ENCODE measurements around the gene AHDC1. TPM values are rescaled to one million over a fixed set of nuclear protein-coding genes. Genes with fewer than 3 reads are reported as not detected.

The AHDC1 gene
- total and polyA plus RNA-seq, 2 of the 13 experiments (the other 11 are each of a cell fraction or from before 2014, with no cell fraction given) = 1.0 to 2.7 TPM

DNA sequence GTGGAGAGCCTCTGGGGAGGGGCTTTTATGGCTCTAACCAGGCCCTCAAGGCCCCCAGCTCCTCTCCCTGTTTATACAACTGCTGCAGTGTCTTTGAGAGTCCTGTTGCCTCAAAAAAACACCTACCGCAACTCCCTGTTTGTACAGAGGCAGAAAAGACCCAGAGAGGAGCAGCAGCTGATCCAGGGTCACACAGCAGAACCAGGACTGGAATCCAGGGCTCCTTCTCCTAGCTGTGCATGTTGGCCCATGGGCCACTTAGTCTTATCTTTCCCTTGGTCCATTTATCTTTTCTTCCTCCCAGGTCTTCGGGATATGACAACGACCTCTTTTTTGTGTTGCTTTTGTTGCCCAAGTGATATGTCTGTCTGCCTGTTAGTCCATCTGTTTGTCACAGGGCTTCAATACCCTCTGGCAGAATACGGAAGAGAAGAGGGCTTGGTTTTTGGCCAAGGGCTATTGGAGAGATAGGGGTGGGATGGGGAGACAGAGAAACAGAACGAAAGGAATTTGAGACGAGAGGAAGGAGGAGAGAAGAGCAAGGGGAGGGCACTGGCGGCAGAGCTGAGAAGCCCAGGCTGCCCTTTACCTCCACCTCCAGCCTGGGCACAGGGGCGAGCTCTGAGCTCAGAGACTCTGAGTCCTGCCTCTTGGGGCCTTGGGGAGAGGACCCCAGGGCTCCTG lies 80.5 kb downstream of the AHDC1 start (continued):
- TF ChIP-seq TOPORS (CRISPR knock-in tag; IDR thresholded peaks at IDR 0.05) (0 out of 2 replicates have a peak, but pooled peaks have one; percentile 1), NFYB (CRISPR knock-in tag; IDR thresholded peaks at IDR 0.05) (no peak), ZNF678 (CRISPR knock-in tag; IDR thresholded peaks at IDR 0.05) (no peak), TBL1XR1 (IDR thresholded peaks at IDR 0.05; ENCODE audit: borderline replicate concordance, low read length, partially characterized antibody) (no peak), RXRB (CRISPR knock-in tag; IDR thresholded peaks at IDR 0.05; ENCODE audit: borderline replicate concordance) (peak; percentile 5; the same call in 1 of the 2 replicates), ZNF274 (CRISPR knock-in tag; IDR thresholded peaks at IDR 0.05) (no peak), ZNF672 (CRISPR knock-in tag; IDR thresholded peaks at IDR 0.05) (no peak), KDM5A (IDR thresholded peaks at IDR 0.05; ENCODE audit: borderline replicate concordance, low read length) (no peak), ZNF30 (CRISPR knock-in tag; IDR thresholded peaks at IDR 0.05) (no peak), NR2F6 (IDR thresholded peaks at IDR 0.05) (no peak), NR2F6 (CRISPR knock-in tag; IDR thresholded peaks at IDR 0.05) (no peak), ZMYM3 (CRISPR knock-in tag; IDR thresholded peaks at IDR 0.05) (peak; percentile 81; the same call in 1 of the 2 replicates), YEATS2 (CRISPR knock-in tag; IDR thresholded peaks at IDR 0.05; ENCODE audit: borderline replicate concordance) (0 out of 2 replicates have a peak, but pooled peaks have one; percentile 24), FOSL2 (CRISPR knock-in tag; IDR thresholded peaks at IDR 0.05) (no peak), ZNF235 (CRISPR knock-in tag; IDR thresholded peaks at IDR 0.05; ENCODE audit: borderline replicate concordance) (no peak), RCOR2 (CRISPR knock-in tag; IDR thresholded peaks at IDR 0.05) (peak; percentile 61; the same call in 1 of the 2 replicates)
- TF ChIP-seq, protein P1, sequence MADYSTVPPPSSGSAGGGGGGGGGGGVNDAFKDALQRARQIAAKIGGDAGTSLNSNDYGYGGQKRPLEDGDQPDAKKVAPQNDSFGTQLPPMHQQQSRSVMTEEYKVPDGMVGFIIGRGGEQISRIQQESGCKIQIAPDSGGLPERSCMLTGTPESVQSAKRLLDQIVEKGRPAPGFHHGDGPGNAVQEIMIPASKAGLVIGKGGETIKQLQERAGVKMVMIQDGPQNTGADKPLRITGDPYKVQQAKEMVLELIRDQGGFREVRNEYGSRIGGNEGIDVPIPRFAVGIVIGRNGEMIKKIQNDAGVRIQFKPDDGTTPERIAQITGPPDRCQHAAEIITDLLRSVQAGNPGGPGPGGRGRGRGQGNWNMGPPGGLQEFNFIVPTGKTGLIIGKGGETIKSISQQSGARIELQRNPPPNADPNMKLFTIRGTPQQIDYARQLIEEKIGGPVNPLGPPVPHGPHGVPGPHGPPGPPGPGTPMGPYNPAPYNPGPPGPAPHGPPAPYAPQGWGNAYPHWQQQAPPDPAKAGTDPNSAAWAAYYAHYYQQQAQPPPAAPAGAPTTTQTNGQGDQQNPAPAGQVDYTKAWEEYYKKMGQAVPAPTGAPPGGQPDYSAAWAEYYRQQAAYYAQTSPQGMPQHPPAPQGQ (CRISPR knock-in tag; IDR thresholded peaks at IDR 0.05; ENCODE audit: borderline replicate concordance) = no peak
- TF ChIP-seq, protein P2, sequence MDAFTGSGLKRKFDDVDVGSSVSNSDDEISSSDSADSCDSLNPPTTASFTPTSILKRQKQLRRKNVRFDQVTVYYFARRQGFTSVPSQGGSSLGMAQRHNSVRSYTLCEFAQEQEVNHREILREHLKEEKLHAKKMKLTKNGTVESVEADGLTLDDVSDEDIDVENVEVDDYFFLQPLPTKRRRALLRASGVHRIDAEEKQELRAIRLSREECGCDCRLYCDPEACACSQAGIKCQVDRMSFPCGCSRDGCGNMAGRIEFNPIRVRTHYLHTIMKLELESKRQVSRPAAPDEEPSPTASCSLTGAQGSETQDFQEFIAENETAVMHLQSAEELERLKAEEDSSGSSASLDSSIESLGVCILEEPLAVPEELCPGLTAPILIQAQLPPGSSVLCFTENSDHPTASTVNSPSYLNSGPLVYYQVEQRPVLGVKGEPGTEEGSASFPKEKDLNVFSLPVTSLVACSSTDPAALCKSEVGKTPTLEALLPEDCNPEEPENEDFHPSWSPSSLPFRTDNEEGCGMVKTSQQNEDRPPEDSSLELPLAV (CRISPR knock-in tag; conservative IDR thresholded peaks at IDR 0.05; ENCODE audit: low read depth) = no peak
- TF ChIP-seq, protein P3, sequence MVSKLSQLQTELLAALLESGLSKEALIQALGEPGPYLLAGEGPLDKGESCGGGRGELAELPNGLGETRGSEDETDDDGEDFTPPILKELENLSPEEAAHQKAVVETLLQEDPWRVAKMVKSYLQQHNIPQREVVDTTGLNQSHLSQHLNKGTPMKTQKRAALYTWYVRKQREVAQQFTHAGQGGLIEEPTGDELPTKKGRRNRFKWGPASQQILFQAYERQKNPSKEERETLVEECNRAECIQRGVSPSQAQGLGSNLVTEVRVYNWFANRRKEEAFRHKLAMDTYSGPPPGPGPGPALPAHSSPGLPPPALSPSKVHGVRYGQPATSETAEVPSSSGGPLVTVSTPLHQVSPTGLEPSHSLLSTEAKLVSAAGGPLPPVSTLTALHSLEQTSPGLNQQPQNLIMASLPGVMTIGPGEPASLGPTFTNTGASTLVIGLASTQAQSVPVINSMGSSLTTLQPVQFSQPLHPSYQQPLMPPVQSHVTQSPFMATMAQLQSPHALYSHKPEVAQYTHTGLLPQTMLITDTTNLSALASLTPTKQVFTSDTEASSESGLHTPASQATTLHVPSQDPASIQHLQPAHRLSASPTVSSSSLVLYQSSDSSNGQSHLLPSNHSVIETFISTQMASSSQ (IDR thresholded peaks at IDR 0.05; ENCODE audit: low read depth) = no peak
- TF ChIP-seq, protein P3 (CRISPR knock-in tag; IDR thresholded peaks at IDR 0.05; ENCODE audit: borderline replicate concordance) = no peak

Measured in HepG2 (cell line).